IMR-90 (cell line): ENCODE data around the gene GNAZ.

Experiments used
- BHLHE40 ChIP-seq: fragments of 150-350 bp; IDR thresholded peaks from 2 replicates; pipeline ENCODE4 v1.6.1; 2016; ENCODE audit warnings: mild to moderate bottlenecking, low read depth, low read length
- CEBPB ChIP-seq: IDR thresholded peaks from 2 replicates; pipeline ENCODE4 v1.6.1; 2012; ENCODE audit warnings: low read depth, low read length, improper control_type of control experiment
- CHD1 ChIP-seq: IDR thresholded peaks from 2 replicates; pipeline ENCODE4 v1.6.1; 2012; ENCODE audit warnings: low read depth, low read length, improper control_type of control experiment
- FOS ChIP-seq: fragments of 150-350 bp; IDR thresholded peaks from 2 replicates; pipeline ENCODE4 v1.6.1; 2016; ENCODE audit warnings: low read depth, low read length
- POLR2A ChIP-seq: IDR thresholded peaks from 2 replicates; pipeline ENCODE4 v1.6.1; 2012; ENCODE audit warnings: mild to moderate bottlenecking, low read depth, low read length
- RAD21 ChIP-seq: IDR thresholded peaks from 2 replicates; pipeline ENCODE4 v1.6.1; 2012; ENCODE audit warnings: low read length, improper control_type of control experiment
- RCOR1 ChIP-seq: IDR thresholded peaks from 2 replicates; pipeline ENCODE4 v1.6.1; 2012; ENCODE audit warnings: mild to moderate bottlenecking, low read length, improper control_type of control experiment; ENCODE audit not compliant: insufficient replicate concordance
- RFX5 ChIP-seq: IDR thresholded peaks from 2 replicates; pipeline ENCODE4 v1.8.0; 2012; ENCODE audit warnings: low read depth, mild to moderate bottlenecking, low read length, moderate library complexity
- TF ChIP-seq, protein P1 (sequence below): conservative IDR thresholded peaks from 2 replicates; pipeline ENCODE4 v1.5.1; 2012; ENCODE audit warnings: mild to moderate bottlenecking, low read depth, low read length, improper control_type of control experiment
- TF ChIP-seq, protein P2 (sequence below): fragments of 150-350 bp; IDR thresholded peaks from 2 replicates; pipeline ENCODE4 v1.6.1; 2016; ENCODE audit warnings: low read depth, mild to moderate bottlenecking, low read length, moderate library complexity, borderline replicate concordance

GRCh38 chr22:23057331-23057730 is 13.0 kb upstream of the GNAZ start:
- TF ChIP-seq, protein P1, sequence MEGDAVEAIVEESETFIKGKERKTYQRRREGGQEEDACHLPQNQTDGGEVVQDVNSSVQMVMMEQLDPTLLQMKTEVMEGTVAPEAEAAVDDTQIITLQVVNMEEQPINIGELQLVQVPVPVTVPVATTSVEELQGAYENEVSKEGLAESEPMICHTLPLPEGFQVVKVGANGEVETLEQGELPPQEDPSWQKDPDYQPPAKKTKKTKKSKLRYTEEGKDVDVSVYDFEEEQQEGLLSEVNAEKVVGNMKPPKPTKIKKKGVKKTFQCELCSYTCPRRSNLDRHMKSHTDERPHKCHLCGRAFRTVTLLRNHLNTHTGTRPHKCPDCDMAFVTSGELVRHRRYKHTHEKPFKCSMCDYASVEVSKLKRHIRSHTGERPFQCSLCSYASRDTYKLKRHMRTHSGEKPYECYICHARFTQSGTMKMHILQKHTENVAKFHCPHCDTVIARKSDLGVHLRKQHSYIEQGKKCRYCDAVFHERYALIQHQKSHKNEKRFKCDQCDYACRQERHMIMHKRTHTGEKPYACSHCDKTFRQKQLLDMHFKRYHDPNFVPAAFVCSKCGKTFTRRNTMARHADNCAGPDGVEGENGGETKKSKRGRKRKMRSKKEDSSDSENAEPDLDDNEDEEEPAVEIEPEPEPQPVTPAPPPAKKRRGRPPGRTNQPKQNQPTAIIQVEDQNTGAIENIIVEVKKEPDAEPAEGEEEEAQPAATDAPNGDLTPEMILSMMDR: no peak
- TF ChIP-seq POLR2A (no peak), CEBPB (no peak), CHD1 (no peak), FOS (no peak), BHLHE40 (no peak), RAD21 (no peak), RFX5 (no peak), RCOR1 (no peak)
- TF ChIP-seq, protein P2, sequence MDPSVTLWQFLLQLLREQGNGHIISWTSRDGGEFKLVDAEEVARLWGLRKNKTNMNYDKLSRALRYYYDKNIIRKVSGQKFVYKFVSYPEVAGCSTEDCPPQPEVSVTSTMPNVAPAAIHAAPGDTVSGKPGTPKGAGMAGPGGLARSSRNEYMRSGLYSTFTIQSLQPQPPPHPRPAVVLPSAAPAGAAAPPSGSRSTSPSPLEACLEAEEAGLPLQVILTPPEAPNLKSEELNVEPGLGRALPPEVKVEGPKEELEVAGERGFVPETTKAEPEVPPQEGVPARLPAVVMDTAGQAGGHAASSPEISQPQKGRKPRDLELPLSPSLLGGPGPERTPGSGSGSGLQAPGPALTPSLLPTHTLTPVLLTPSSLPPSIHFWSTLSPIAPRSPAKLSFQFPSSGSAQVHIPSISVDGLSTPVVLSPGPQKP: no peak
